ENCODE measurements around the gene ZNF511. TPM values are rescaled to one million over a fixed set of nuclear protein-coding genes. Genes with fewer than 3 reads are reported as not detected.

Gene ZNF511
- total RNA-seq, 4 donors from 2014 or later = 15.5 to 24.4 (median 17.3) TPM

DNA sequence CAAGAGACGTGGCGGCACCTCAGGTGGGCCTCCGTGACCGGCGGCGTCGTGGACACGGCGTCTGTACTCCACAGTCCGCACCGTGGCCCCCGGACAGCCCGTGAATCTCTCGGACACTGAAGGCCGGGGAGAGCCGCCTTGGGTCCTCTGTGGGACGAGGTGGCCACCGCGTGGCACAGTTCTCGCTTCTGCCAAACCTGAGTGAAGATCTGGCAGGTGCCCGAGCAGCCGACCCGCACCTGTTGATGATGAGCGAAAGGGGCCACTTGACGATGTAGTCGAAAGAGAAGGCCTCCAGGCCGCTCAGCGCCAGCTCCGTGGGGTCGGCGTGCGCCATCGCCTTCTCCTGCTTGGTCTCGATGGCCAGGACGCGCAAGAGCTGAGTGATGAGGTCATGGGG is 23.5 kb upstream of the ZNF511 start:
- DNase-seq (ENCODE audit: low spot score in 2 of 2) = no peak
- H3K27ac ChIP-seq = no peak overlapping the region
- no peaks in the 10 kb centered on the region for H3K27me3 ChIP-seq
- TF ChIP-seq POLR2AphosphoS5 (IDR thresholded peaks at IDR 0.05) = no peak
- TF ChIP-seq, protein P1, sequence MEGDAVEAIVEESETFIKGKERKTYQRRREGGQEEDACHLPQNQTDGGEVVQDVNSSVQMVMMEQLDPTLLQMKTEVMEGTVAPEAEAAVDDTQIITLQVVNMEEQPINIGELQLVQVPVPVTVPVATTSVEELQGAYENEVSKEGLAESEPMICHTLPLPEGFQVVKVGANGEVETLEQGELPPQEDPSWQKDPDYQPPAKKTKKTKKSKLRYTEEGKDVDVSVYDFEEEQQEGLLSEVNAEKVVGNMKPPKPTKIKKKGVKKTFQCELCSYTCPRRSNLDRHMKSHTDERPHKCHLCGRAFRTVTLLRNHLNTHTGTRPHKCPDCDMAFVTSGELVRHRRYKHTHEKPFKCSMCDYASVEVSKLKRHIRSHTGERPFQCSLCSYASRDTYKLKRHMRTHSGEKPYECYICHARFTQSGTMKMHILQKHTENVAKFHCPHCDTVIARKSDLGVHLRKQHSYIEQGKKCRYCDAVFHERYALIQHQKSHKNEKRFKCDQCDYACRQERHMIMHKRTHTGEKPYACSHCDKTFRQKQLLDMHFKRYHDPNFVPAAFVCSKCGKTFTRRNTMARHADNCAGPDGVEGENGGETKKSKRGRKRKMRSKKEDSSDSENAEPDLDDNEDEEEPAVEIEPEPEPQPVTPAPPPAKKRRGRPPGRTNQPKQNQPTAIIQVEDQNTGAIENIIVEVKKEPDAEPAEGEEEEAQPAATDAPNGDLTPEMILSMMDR (IDR thresholded peaks at IDR 0.05) = no peak
- no peak for TF ChIP-seq EP300 (IDR thresholded peaks at IDR 0.05)
- TF ChIP-seq POLR2A (IDR thresholded peaks at IDR 0.05) = no peak
- H3K9me3 ChIP-seq = no peaks in the 10 kb centered on the region
- H3K4me3 ChIP-seq = no peak overlapping the region
- 94% methylated on average over 22 of the region's 36 CpGs for WGBS
- no peaks in the 10 kb centered on the region for H3K4me1 ChIP-seq
- H3K36me3 ChIP-seq = peaks cover 98% of the 10 kb centered on the region

DNA sequence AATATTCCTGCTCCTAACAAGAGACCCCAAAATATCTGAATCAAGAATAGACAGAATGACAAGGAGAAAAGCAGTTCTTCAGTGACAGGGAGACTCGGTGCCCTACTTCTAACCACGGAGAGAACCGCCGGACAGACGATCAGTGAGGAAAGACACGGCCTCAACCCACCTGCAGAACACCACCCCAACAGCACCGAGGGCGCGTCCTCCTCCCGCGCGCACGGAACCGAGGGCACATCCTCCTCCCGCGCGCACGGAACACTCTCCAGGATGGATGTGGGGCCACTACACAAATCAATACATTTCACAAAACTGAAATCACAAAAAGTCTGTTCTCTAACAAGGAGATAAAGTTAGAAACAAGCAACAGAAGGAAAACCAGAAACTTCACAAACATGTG is 22.3 kb upstream of the ZNF511 start:
- no peak for DNase-seq (ENCODE audit: low spot score in 2 of 2)
- H3K27me3 ChIP-seq = no peaks in the 10 kb centered on the region
- H3K36me3 ChIP-seq = peaks cover 95% of the 10 kb centered on the region
- 85% methylated on average over 18 of the region's 18 CpGs for WGBS
- TF ChIP-seq POLR2A (IDR thresholded peaks at IDR 0.05) (no peak), EP300 (IDR thresholded peaks at IDR 0.05) (no peak), POLR2AphosphoS5 (IDR thresholded peaks at IDR 0.05) (no peak)
- TF ChIP-seq, protein P1 (IDR thresholded peaks at IDR 0.05) = no peak
- H3K4me3 ChIP-seq = no peak overlapping the region
- H3K9me3 ChIP-seq = no peaks in the 10 kb centered on the region
- no peaks in the 10 kb centered on the region for H3K4me1 ChIP-seq
- no peak overlapping the region for H3K27ac ChIP-seq

DNA sequence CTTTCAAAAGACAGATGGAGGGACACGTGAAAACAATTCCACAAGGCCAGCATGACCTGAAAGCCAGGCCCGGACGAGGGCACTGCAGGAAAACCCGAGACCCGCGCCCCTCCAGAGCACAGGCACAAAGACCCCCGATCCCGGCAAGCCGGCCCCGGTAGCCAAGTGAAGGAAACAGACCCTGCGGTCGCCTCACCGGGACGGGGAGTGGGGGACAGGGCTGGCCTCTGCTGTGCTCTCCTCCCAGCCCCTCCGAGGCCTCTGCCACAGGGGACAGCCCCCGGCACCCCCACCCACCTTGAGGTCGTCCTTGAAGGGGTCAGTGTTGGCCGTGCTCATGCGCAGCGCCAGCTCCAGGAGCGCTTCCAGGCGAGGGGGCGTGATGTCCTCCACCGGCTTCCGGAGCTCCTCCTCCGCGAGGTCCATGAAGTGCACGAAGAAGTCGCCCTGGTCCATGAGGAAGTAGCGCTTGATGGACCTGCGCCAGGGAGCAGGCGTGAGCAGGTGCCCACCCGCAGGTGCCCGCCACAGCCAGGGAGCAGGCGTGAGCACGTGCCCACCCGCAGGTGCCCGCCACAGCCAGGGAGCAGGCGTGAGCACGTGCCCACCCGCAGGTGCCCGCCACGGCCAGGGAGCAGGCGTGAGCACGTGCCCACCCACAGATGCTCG is 20.7 kb upstream of the ZNF511 start:
- Histone ChIP-seq H3K36me3 (peaks cover 87% of the 10 kb centered on the region), H3K4me1 (no peaks in the 10 kb centered on the region), H3K27ac (no peak overlapping the region), H3K9me3 (no peaks in the 10 kb centered on the region), H3K27me3 (no peaks in the 10 kb centered on the region), H3K4me3 (no peak overlapping the region)
- TF ChIP-seq POLR2AphosphoS5 (IDR thresholded peaks at IDR 0.05) (no peak), POLR2A (IDR thresholded peaks at IDR 0.05) (no peak), EP300 (IDR thresholded peaks at IDR 0.05) (no peak)
- TF ChIP-seq, protein P1 (IDR thresholded peaks at IDR 0.05) = no peak
- no peak for DNase-seq (ENCODE audit: low spot score in 2 of 2)
- 90% methylated on average over 20 of the region's 46 CpGs for WGBS

DNA sequence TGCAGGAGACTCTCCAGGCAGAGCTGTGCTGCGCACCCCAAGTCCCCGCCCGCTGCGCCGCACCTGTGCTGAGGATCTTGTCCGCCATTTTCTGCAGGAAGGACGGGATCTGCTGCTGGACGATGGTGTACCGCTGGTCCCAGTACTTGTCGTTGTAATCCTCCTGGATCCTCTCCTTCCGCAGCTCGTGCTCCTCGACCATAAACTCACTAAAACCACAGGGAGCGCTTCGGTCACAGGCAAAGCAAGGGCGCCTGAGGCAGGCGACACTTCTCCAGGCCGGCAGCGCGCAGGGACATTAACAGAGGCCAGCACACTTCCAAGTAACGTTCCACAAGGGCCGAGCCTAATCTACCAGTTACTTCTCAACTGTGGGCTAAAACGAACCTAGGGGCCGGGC is 19.0 kb upstream of the ZNF511 start:
- 99% methylated on average over 10 of the region's 24 CpGs for WGBS
- Histone ChIP-seq H3K27ac (no peak overlapping the region), H3K27me3 (no peaks in the 10 kb centered on the region), H3K36me3 (peaks cover 87% of the 10 kb centered on the region), H3K4me1 (no peaks in the 10 kb centered on the region), H3K4me3 (no peak overlapping the region), H3K9me3 (no peaks in the 10 kb centered on the region)
- TF ChIP-seq EP300 (IDR thresholded peaks at IDR 0.05) (no peak), POLR2A (IDR thresholded peaks at IDR 0.05) (no peak), POLR2AphosphoS5 (IDR thresholded peaks at IDR 0.05) (no peak)
- TF ChIP-seq, protein P1 (IDR thresholded peaks at IDR 0.05) = no peak
- no peak for DNase-seq (ENCODE audit: low spot score in 2 of 2)

DNA sequence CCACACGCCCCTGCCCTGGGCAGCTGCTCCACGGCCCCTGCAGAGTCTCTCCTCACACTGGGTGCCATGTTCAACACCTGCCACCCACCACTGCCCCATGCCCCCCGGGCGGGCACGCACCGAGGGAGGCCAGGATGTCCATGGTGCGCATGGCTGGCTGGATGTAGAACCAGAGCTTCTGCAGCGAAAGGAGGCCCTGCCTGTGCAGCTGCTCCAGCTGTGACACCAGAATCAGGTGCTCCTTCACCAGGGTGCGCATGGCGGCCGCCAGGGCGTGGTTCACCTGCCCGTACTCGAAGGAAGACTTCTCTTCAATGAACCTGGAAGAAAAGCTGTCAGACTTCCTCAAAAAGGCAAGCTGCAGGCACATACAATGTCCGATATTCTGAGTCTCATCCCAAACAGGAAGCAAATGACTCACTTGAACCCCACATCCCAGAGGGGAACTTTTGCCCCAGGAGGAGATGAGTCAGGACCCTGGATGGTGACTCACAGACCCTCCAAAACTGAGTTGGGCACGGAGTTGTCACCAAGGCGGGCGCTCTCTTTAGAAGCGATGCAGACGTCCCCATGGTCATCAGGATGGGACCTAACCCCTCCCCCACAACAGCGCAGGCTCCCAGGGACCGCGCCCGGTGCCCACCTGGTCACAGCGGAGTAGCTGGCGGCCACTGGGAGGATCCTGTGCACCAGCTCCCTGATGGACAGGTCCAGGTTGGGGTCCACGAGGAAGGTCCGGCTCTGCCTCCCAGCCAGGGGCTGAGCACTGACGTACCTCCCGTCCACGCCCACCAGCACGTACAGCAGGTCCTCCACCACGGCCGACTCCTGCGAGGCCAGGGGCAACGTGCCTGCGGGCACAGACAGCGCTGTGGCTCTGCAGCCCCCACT is 15.6 kb upstream of the ZNF511 start:
- Histone ChIP-seq H3K27me3 (no peaks in the 10 kb centered on the region), H3K4me3 (no peak overlapping the region), H3K27ac (no peak overlapping the region), H3K9me3 (no peaks in the 10 kb centered on the region), H3K4me1 (no peaks in the 10 kb centered on the region), H3K36me3 (peaks cover 89% of the 10 kb centered on the region)
- WGBS = 97% methylated on average over 4 of the region's 38 CpGs
- TF ChIP-seq EP300 (IDR thresholded peaks at IDR 0.05) = no peak
- no peak for TF ChIP-seq POLR2AphosphoS5 (IDR thresholded peaks at IDR 0.05)
- TF ChIP-seq POLR2A (IDR thresholded peaks at IDR 0.05) = no peak
- TF ChIP-seq, protein P1 (IDR thresholded peaks at IDR 0.05) = no peak
- DNase-seq (ENCODE audit: low spot score in 2 of 2) = no peak

All from suprapubic skin (tissue), 4 donors.